Muscle layer of colon (tissue), 2 donors: Measurements from ENCODE around the gene UBA52.
"Not testable (repeated sequence)": the region's sequence is repeated elsewhere in the genome, so short reads cannot be mapped to it uniquely, and the experiment has no call there.

ENCODE experiments used
- H3K27ac ChIP-seq: one replicate; pipeline ENCODE4 v1.7.0; 2013; ENCODE audit warnings: low read depth, mild to moderate bottlenecking, low read length, moderate library complexity
- H3K27me3 ChIP-seq, 2 donors: one replicate each; pipeline ENCODE4 v1.7.0; 2013; ENCODE audit warnings: low read length in 2 of 2, mild to moderate bottlenecking in 2 of 2; ENCODE audit not compliant: insufficient read depth in 2 of 2, control insufficient read depth in 1 of 2
- H3K36me3 ChIP-seq: one replicate; pipeline ENCODE4 v1.7.0; 2013; ENCODE audit warnings: mild to moderate bottlenecking, low read length; ENCODE audit not compliant: insufficient read depth
- H3K4me1 ChIP-seq: one replicate; pipeline ENCODE4 v1.7.0; 2013; ENCODE audit warnings: mild to moderate bottlenecking, low read length; ENCODE audit not compliant: insufficient read depth
- H3K4me3 ChIP-seq, 2 donors: one replicate each; pipeline ENCODE4 v1.7.0; 2013; ENCODE audit warnings: low read length in 2 of 2, low read depth in 1 of 2, mild to moderate bottlenecking in 1 of 2, moderate library complexity in 1 of 2
- H3K9ac ChIP-seq: one replicate; pipeline ENCODE4 v1.7.0; 2013; ENCODE audit warnings: low read length
- H3K9me3 ChIP-seq: one replicate; pipeline ENCODE4 v1.7.0; 2013; ENCODE audit warnings: mild to moderate bottlenecking, low read length
- donor health status: abdominal sarcoma.
- donor health status: Adenocarcinoma of cecum.

The UBA52 gene

DNA sequence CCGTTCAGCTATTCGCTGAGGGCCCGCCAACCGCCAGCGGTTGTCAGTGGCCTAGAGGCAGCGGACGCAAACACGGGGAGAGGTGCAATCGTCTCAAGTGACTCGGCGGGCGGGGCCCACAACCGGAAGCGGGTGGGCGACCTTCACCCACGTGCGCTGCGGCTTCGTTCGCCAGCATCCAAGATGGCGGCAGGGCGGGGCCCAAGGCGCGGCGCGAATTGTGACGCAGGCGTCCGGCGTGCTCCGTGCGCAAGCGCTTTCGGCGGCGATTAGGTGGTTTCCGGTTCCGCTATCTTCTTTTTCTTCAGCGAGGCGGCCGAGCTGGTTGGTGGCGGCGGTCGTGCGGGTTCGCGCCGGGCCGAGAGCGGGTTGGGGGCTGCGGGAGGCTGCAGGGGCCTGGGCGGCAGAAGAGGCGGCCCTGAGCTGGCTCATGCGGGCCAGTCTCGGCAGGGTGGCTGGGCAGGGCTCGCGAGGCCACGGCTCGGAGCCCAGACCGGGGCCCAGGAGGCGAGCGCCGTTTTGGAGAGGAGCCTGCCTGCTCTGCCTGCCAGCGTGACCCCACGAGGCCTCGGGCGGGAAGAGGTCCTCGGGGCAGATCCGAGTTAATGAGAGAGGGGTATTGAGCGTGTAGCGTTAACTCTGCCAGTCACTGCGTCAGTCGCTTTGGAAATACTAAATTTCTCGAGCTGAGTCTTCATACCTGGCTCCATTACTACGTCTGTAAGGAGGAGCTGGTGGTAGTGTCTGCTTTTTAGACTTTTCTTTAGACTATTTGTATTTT is at the start of gene UBA52:
Gene UBA52, plus strand, starts transcription at position 294 of the 781 bp plus-strand sequence. CDS start 1,444 bp downstream, outside the sequence.
- H3K4me3 ChIP-seq = peak within 1 kb of the TSS; percentile 75 to 96
- H3K27ac ChIP-seq = peak within 1 kb of the TSS; percentile 90
- no peaks in the 10 kb centered on the region for H3K9me3 ChIP-seq
- no peaks in the 10 kb centered on the region for H3K27me3 ChIP-seq
- H3K9ac ChIP-seq = peak within 1 kb of the TSS; percentile 94
- H3K4me1 ChIP-seq = peaks cover 15% of the 10 kb centered on the region
- peaks cover 61% of the 10 kb centered on the region for H3K36me3 ChIP-seq

DNA sequence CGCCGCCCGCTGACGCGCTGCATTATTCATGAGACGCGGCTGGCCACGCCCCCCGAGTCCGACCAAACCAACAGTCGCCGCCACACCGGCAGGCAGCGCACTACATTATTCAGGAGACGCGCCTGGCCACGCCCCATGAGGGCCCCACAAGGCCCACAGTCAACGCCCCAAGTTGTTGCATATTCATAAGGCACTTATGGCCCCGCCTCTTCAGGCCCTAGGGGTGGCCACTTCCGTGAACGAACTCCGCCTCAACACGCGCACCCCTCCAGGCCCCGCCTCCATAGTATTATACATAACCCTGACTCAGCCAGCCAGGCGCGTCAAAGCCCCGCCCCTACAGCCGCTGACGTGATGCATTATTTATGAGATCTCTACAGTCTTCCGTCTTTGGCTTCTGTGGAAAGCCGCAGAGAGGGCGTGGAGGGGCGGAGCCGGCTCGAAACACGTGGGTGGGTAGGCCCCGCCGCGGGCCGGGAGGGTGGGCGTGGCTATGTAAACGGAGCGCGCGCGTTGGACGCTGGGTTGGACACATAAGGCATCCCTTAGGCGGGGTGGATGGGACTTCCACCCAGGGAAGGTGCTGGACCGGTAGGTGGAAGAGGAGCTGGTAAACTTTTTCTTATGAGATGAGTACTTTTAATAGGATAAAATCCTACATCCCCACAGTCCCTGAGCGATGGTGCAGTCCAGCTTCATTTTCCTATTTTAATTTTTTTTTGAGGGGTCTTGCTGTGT is 49.4 kb upstream of the UBA52 start:
- H3K36me3 ChIP-seq = no peaks in the 10 kb centered on the region

DNA sequence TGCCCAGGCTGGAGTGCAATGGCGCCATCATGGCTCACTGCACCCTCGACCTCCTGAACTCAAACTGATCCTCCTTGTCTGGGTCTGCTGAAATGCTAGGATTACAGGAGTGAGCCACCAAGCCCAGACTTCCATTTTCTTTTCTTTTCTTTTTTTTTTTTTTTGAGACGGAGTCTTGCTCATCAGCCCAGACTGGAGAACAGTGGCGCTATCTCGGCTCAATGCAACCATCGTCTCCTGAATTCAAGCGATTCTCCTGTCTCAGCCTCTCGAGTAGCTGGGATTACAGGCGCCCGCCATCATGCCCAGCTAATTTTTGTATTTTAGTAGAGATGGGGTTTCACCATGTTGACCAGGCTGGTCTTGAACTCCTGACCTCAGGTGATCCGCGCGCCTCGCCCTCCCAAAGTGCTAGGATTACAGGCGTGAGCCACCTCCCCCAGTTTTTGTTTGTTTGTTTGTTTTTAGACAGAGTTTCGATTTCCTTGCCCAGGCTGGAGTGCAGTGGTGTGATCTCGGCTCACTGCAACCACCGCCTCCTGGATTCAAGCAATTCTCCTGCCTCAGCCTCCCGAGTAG is 48.7 kb upstream of the UBA52 start:
- H3K9me3 ChIP-seq, H3K27me3 ChIP-seq, H3K36me3 ChIP-seq, H3K4me3 ChIP-seq, H3K9ac ChIP-seq, H3K27ac ChIP-seq: not testable (repeated sequence)
- H3K4me1 ChIP-seq = peaks cover 13% of the 10 kb centered on the region

More for the DNA sequence above, 49.4 kb upstream of the UBA52 start:
- Histone ChIP-seq H3K27ac (peak overlapping the region; percentile 94), H3K9me3 (no peaks in the 10 kb centered on the region), H3K9ac (no peak overlapping the region), H3K4me1 (peaks cover 13% of the 10 kb centered on the region), H3K27me3 (no peaks in the 10 kb centered on the region), H3K4me3 (peak overlapping the region; percentile 94 to 99)

DNA sequence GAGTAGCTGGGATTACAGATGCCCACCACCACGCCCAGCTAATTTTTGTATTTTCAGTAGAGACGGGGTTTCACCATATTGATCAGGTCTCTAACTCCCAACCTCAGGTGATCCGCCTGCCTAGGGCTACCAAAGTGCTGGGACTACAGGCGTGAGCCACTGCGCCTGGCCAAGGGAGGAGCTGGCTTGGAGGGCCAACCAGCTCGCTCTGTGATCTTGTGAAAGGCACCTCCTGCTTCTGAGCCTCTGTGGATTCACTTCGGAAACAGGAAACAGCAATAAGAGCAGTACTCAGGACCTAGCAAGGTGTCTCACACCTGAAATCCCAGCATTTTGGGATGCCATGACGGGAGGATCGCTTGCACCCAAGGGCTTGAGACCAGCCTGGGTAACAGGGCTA is 47.8 kb upstream of the UBA52 start:
- Histone ChIP-seq H3K4me1 (peaks cover 13% of the 10 kb centered on the region), H3K27ac (no peak overlapping the region), H3K9me3 (no peaks in the 10 kb centered on the region), H3K27me3 (no peaks in the 10 kb centered on the region), H3K4me3 (no peak overlapping the region), H3K9ac (no peak overlapping the region), H3K36me3 (no peaks in the 10 kb centered on the region)

DNA sequence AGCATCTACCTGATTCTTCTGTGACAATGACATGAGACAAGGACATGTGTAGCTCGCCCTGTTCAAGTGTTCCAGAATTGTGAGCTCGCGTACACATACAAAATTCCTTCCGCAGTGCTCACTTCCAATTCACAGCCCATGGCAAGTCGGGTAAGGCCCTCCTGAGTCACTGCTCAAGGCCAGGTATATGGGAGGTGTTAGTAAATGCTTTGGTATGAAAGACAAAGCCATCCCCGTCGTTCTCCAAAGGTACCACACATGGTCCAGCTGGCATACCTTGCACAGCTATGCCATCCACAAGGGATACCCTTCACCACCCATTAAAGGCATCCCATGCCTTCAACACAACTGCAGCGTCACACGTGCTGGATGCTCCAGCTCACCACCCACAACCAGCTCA is 45.3 kb upstream of the UBA52 start:
- Histone ChIP-seq H3K4me3 (no peak overlapping the region), H3K9ac (no peak overlapping the region), H3K27me3 (no peaks in the 10 kb centered on the region), H3K9me3 (no peaks in the 10 kb centered on the region), H3K4me1 (no peaks in the 10 kb centered on the region), H3K27ac (no peak overlapping the region), H3K36me3 (peaks cover 2% of the 10 kb centered on the region)

DNA sequence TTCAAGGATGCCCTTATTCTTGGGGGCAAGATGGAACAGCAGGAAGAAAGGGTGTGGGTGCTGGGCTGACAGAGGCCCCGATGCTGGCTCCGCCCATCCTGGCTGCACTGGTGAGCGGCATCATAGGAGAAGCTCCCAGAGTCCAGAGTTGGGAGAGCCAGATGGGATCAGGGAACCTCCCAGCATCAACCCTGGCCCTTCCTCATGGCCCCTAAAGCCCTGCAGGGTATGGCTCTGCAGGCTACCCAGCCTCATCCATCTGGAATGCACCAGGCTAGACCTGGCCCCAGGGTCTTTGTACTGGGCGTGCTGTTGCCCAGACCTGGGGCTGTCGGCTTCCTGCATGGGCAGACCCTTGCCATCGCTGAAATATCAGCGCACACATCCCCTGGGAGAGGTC is 41.9 kb upstream of the UBA52 start:
- Histone ChIP-seq H3K4me3 (no peak overlapping the region), H3K9me3 (no peaks in the 10 kb centered on the region), H3K9ac (no peak overlapping the region), H3K4me1 (no peaks in the 10 kb centered on the region), H3K36me3 (peaks cover 20% of the 10 kb centered on the region), H3K27ac (no peak overlapping the region), H3K27me3 (no peaks in the 10 kb centered on the region)

DNA sequence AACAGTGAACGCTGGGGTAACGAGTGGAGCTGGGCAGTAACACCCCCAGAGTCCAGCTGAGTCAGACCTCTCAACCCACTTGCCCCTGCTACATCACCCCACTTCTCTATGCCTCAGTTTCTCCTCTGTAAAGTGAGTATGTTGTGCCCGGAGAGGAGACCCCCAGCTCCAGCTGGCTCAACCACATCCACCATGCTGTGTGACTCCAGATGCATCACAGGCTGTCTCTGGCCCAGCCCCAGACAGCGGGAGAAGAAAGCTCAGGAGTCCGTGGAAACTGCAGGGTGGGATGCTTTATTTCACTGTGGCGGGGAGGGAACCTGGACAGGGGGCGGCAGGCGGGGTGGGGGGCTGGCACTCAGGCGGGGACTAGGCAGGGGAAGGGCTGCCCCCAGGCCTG is 40.2 kb upstream of the UBA52 start:
- no peaks in the 10 kb centered on the region for H3K4me1 ChIP-seq
- H3K4me3 ChIP-seq = no peak overlapping the region
- H3K36me3 ChIP-seq = peaks cover 26% of the 10 kb centered on the region
- H3K27ac ChIP-seq = no peak overlapping the region
- no peaks in the 10 kb centered on the region for H3K27me3 ChIP-seq
- H3K9me3 ChIP-seq = no peaks in the 10 kb centered on the region
- no peak overlapping the region for H3K9ac ChIP-seq

DNA sequence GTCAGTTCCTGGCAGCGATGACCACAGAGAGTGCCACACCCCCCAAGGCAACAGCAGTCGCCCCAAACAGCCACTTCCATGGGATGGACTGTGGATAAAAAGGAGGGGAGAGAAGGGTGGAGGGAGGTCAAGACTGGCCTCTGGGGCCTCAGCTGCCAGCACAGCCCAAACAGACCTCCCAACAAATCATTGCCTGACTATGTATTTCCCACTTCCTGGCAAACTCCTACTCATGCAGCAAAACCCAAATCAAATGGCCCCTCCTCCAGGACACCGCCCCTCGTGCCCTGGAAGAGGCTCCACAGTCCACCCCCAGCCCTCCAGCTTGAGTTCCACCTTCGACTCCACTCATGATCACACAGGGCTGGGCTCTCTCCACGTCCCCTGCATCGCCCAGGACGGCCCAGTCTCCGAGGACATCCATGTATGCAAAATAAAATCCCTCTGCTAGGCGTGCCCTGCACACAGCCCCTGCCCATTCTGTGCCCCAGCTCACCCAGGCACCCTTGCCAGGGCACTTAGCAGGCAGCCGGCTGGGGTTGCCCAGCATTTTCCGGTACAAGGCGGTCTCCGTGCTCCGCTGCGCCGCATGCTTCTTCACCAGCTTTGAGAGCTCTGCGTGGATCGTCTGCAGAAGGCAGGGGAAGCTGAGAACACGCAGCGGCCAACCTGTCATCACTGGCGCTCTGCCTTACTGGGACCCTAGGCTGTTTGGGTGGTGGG is 39.3 kb upstream of the UBA52 start:
- H3K36me3 ChIP-seq = peaks cover 35% of the 10 kb centered on the region
- no peaks in the 10 kb centered on the region for H3K9me3 ChIP-seq

DNA sequence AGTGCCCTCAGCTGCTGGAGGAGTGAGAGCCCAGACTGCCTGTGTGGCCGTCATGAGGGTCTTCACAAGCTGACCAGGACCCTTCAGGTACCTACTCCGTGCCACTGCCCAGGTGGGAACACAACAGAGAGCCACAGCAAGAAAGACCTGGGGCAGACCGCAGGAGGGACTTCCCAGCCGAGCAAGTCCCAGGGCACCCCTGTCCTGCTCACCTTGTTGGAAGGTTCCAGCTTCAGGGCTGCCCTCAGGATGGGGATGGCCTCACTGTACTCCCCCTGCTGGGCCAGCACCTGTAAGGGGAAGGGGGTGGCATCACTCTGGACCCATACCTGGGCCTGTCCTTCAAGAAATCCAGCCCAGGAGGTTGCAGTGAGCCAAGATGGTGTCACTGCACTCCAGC is 38.6 kb upstream of the UBA52 start:
- H3K9me3 ChIP-seq = no peaks in the 10 kb centered on the region
- no peak overlapping the region for H3K9ac ChIP-seq
- H3K27ac ChIP-seq = no peak overlapping the region
- H3K4me3 ChIP-seq = no peak overlapping the region
- H3K27me3 ChIP-seq = no peaks in the 10 kb centered on the region
- H3K36me3 ChIP-seq = peaks cover 41% of the 10 kb centered on the region
- H3K4me1 ChIP-seq = no peaks in the 10 kb centered on the region

More for the DNA sequence above, 39.3 kb upstream of the UBA52 start:
- Histone ChIP-seq H3K27ac (no peak overlapping the region), H3K9ac (no peak overlapping the region), H3K4me3 (no peak overlapping the region), H3K4me1 (no peaks in the 10 kb centered on the region), H3K27me3 (no peaks in the 10 kb centered on the region)

DNA sequence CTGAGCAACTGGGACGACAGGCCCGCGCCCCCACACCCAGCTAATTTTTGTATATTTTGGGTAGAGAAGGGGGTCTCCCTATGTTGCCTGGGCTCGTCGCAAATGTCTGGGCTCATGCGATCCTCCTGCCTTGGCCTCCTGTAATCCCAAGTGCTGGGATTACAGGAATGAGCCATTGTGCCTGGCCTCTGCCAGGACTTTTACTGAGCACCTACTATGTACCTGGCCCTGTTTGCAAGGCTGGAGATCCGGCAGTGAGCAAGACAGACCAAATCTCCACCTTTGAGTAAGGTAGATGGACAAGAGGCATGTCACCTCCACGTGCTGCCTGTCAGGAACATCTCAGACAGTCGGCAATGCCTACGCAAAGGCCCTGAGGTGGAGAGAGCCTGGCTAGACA is 35.2 kb upstream of the UBA52 start:
- no peak overlapping the region for H3K9ac ChIP-seq
- H3K9me3 ChIP-seq = no peaks in the 10 kb centered on the region
- no peaks in the 10 kb centered on the region for H3K27me3 ChIP-seq
- no peak overlapping the region for H3K27ac ChIP-seq
- H3K36me3 ChIP-seq = peaks cover 54% of the 10 kb centered on the region
- H3K4me3 ChIP-seq = no peak overlapping the region
- no peaks in the 10 kb centered on the region for H3K4me1 ChIP-seq

DNA sequence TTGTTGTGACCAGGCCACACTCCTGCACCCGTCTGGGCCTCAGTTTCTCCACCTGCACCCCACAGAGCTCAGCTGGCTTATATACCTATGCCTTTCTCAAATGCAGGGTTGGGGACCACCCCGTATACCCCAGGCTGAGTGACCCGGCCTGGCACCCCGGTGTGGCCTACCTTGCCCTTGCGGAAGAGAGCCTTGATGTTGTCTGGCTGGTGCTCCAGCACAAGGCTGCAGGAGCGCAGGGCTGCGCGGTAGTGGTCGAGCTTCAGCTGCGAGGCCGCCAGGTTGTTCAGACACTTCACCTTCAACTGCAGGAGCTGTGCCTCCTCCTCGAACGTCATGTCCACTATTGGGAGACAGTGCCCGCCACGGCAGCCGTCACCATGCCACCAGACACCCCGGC is 34.2 kb upstream of the UBA52 start:
- Histone ChIP-seq H3K36me3 (peaks cover 45% of the 10 kb centered on the region), H3K4me1 (peaks cover 7% of the 10 kb centered on the region), H3K9ac (no peak overlapping the region), H3K4me3 (no peak overlapping the region), H3K9me3 (no peaks in the 10 kb centered on the region), H3K27ac (no peak overlapping the region), H3K27me3 (no peaks in the 10 kb centered on the region)
